GM21723 (cell line): Measurements from ENCODE around the gene TIMP2.
"Not testable (repeated sequence)": the region's sequence is repeated elsewhere in the genome, so short reads cannot be mapped to it uniquely, and the experiment has no call there.

ENCODE experiments used
- ATAC-seq: cut with Tn5 transposase; IDR thresholded peaks from one replicate; pipeline ENCODE4 v1.9.1; 2021; ENCODE audit warnings: mild to moderate bottlenecking, moderate library complexity; ENCODE audit not compliant: unreplicated experiment

TIMP2 gene

GRCh38 chr17:78956254-78956653 lies 31.1 kb upstream of the TIMP2 start:
- ATAC-seq, result no peak

- no peak for ATAC-seq
Observed at GRCh38 chr17:78954684-78955083, 29.5 kb upstream of the TIMP2 start.

GRCh38 chr17:78953356-78954350 lies 28.5 kb upstream of the TIMP2 start:
- no peak for ATAC-seq

GRCh38 chr17:78952706-78953105 lies 27.5 kb upstream of the TIMP2 start:
- ATAC-seq, result no peak

GRCh38 chr17:78951967-78952551 lies 26.9 kb upstream of the TIMP2 start:
- no peak for ATAC-seq

GRCh38 chr17:78950870-78951269 lies 25.7 kb upstream of the TIMP2 start:
- no peak for ATAC-seq

- no peak for ATAC-seq
Observed at GRCh38 chr17:78947235-78948149, 22.3 kb upstream of the TIMP2 start.

GRCh38 chr17:78946631-78947030 lies 21.4 kb upstream of the TIMP2 start:
- ATAC-seq, result no peak

DNA sequence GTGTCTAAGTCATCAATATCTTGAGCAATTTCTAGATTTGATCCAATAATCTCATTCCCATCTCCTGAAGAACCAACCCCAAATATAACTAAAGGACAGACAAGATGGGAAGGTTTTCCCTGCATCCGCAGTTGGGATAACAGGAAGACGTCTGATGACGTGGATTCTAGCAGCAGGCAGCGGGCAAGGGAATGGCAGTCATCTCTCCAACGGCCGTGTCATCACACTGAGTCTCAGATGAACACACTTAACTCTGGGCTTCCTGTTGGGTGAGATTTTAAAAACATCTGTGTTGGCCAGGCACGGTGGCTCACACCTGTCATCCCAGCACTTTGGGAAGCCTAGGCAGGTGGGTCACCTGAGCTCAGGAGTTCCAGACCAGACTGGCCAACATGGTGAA lies 20.9 kb upstream of the TIMP2 start:
- no peak for ATAC-seq

DNA sequence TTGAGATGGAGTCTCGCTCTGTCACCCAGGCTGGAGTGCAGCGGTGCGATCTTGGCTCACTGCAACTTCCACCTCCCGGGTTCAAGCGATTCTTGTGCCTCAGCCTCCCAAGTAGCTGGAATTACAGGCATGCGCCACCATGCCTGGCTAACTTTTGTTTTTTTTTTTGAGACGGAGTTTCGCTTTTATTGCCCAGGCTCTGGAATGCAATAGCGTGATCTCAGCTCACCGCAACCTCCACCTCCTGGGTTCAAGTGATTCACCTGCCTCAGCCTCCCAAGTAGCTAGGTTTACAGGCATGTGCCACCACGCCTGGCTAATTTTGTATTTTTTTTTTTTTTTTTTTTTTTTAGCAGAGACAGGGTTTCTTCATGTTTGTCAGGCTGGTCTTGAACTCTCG lies 20.3 kb upstream of the TIMP2 start:
- not testable (repeated sequence) for ATAC-seq

GRCh38 chr17:78944956-78945355 lies 19.8 kb upstream of the TIMP2 start:
- ATAC-seq, result no peak

DNA sequence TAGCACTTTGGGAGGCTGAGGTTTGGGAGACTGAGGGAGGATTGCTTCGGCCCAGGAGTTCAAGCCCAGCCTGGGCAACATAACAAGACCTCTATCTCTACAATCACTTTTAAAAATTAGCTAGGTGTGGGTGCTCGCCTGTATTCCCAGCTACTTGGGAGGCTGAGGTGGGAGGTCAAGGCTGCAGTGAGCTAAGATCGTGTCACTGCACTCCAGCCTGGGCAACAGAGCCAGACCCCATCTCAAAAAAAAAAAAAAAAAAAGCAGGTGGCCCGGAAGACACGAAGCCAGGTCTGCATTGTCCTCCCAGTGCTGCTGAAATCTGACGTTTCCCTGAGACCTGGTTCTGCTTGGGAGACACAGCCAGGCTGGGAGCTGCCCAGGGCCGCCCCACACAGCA lies 18.8 kb upstream of the TIMP2 start:
- no peak for ATAC-seq

- ATAC-seq, result no peak
Observed at GRCh38 chr17:78940708-78941107, 15.5 kb upstream of the TIMP2 start.

DNA sequence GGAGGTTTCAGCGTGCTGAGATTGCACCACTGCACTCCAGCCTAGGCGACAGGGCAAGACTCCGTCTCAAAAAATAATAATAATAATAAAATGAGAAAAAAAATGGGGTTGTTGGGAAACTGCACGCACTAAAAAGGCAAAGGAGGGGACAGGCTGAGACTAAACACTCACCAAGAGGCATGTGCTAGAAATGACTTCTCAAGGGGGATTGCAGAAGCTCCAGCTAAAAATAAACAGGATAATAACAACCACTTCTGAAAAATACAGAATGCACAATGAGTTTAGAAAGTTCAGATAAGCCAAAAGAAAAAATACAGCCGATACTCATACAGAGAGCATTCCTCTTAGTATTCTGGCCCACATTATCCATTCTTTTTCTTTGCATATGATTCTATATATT lies 15.1 kb upstream of the TIMP2 start:
- ATAC-seq, result no peak

- no peak for ATAC-seq
Observed at GRCh38 chr17:78939615-78940014, 14.4 kb upstream of the TIMP2 start.

GRCh38 chr17:78937561-78937960 lies 12.4 kb upstream of the TIMP2 start:
- no peak for ATAC-seq

DNA sequence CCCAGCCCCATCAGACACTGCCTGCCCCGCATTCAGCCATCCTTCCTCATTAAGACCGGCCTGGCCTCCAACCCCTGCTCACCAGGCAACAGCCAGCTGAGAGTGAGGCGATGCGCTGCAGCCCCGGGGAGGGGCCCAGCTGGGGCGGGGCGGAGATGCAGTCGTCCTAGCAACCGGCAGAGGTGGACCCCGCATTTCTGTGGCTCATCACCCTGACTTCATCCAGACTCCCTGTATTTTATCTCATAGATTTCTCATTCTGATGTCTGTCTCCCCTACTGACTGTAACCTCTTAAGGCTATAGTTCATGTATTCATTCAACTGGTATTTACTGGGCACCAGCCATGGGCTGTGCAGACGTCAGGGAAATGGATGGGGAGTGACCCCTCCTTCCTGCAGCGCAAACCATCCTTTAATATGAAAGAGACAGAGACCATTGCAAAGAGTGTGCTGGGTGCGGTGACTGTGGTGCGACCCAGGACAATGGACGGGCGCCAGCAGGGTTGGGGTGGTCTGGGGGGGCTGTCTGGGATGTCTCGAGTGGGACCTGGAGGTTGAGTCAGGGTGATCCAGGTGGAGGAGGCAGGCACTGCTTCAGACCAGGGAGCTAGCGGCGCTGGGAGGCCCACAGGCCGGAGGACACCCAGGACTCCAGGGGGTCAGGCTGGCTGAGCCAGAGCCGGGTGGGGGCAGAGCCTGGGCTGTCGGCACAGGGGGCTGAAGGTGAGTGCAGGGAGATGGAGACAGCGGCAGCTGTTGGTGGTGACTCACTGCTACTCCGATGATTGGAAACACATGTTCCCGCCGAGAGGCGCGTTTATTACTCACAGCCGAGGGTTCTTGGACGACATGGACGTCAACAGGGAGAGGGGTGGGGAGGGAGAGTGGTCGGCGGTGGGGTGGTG lies 10.5 kb upstream of the TIMP2 start:
- no peak for ATAC-seq

GRCh38 chr17:78934681-78935418 lies 9.7 kb upstream of the TIMP2 start:
- ATAC-seq, result no peak

GRCh38 chr17:78933959-78934568 lies 8.9 kb upstream of the TIMP2 start:
- no peak for ATAC-seq
